Measurements from ENCODE around the gene SLC12A6.

Gene SLC12A6

DNA sequence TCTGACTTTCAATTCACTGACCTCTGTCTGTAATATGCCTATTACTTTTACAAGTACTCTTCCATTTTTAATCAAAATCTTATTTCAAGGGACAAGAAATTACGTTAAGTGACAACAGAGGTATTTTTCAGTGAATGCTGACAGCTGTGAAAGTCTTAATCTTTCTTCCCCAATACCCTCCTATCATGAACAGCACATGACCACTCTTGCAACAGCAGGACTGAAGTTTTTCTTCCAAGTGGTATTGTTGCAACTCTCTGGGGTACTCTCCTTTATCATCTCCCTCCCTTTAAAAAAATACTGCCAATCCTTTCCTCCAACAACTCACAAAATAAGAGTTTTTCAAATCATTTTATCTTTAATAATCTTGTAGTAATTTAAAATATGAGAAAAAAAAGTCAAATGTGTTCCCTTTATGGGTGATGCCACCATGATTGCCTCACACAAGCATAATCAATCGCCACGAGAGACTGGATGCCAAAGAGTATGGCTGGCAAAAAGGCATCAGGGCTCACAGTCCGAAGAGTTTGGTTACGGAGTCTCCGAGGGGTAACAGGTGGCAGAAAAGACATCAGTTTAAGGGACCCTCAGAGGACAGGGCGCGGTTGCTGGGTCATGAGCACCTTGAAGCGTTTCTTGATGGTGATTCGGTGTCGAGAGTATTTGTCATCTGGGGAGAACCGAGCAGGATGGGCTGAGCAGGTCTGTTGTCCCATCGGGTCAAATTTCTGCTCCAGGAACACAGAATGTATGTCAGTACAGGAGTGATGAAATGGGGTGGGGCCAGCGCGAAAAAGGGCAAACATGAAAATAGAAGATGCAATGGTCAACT lies 4.0 kb upstream of the SLC12A6 start:
- ChIA-PET POLR2A (no interaction called here), CTCF (interaction anchor here (2.5 kb wide), 1 partner anchor 26 kb away, joined by 15 read pairs; the partner anchor contains the start of gene LPCAT4)
- TF ChIP-seq CTCF (IDR thresholded peaks at IDR 0.05; ENCODE audit: insufficient read depth, low read length, missing control alignments), result no peak
- H3K4me3 ChIP-seq (ENCODE audit: low read depth, low read length), result peak overlapping the region; percentile 99
- DNase-seq (ENCODE audit: low read depth, low spot score), result no peak

DNA sequence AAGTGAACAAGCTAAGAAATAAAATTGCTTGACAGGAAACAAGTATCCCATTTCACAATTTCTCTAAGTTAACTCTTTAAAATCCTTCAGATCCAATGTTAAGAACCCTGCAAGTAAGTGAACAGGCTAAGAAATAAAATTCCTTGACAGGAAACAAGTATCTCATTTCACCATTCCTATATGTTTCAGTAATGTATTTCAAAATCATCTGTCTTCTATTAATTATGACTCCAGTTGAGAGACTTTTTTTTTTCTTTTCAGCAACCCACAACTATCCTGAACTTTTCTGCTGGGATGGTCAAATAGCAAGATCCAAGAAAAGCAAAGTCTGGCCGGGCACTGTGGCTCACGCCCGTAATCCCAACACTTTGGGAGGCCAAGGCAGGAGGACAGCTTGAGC lies 2.4 kb upstream of the SLC12A6 start:
- no peak for TF ChIP-seq CTCF (IDR thresholded peaks at IDR 0.05; ENCODE audit: insufficient read depth, low read length, missing control alignments)
- H3K4me3 ChIP-seq (ENCODE audit: low read depth, low read length), result no peak overlapping the region

GRCh38 chr15:34338347-34338746 lies 766 bp upstream of the SLC12A6 start:
- no peak for DNase-seq (ENCODE audit: low read depth, low spot score)
- no peak for TF ChIP-seq CTCF (IDR thresholded peaks at IDR 0.05; ENCODE audit: insufficient read depth, low read length, missing control alignments)
- CTCF ChIA-PET, result interaction anchor here (0.7 to 2.8 kb wide), 5 partner anchors 10 to 129 kb away, joined by 3 to 17 read pairs (median 5); partner anchors contain the start of genes KATNBL1 and LPCAT4
- POLR2A ChIA-PET, result interaction anchor here (0.7 to 1.4 kb wide), 6 partner anchors 10 to 295 kb away, joined by 3 to 7 read pairs (median 4); partner anchors contain the start of gene LPCAT4
- peak overlapping the region; percentile 95 for H3K4me3 ChIP-seq (ENCODE audit: low read depth, low read length)

More for the DNA sequence above, 2.4 kb upstream of the SLC12A6 start:
- CTCF ChIA-PET, result interaction anchor here (1.0 to 2.8 kb wide), 4 partner anchors 11 to 230 kb away, joined by 3 to 17 read pairs (median 6); partner anchors contain the start of gene LPCAT4
- no peak for DNase-seq (ENCODE audit: low read depth, low spot score)
- POLR2A ChIA-PET, result no interaction called here

GRCh38 chr15:34336991-34337556 lies 507 bp downstream of the SLC12A6 start:
- ChIA-PET CTCF (interaction anchor here (0.9 to 2.1 kb wide), 4 partner anchors 9 to 127 kb away, joined by 3 to 5 read pairs (median 3); partner anchors contain the start of gene KATNBL1), POLR2A (interaction anchor here (0.7 to 1.4 kb wide), 4 partner anchors 12 to 200 kb away, joined by 3 to 7 read pairs (median 4); partner anchors contain the start of gene LPCAT4)
- TF ChIP-seq CTCF (IDR thresholded peaks at IDR 0.05; ENCODE audit: insufficient read depth, low read length, missing control alignments), result no peak
- peak overlapping the region; percentile 95 for H3K4me3 ChIP-seq (ENCODE audit: low read depth, low read length)
- DNase-seq (ENCODE audit: low read depth, low spot score), result no peak

DNA sequence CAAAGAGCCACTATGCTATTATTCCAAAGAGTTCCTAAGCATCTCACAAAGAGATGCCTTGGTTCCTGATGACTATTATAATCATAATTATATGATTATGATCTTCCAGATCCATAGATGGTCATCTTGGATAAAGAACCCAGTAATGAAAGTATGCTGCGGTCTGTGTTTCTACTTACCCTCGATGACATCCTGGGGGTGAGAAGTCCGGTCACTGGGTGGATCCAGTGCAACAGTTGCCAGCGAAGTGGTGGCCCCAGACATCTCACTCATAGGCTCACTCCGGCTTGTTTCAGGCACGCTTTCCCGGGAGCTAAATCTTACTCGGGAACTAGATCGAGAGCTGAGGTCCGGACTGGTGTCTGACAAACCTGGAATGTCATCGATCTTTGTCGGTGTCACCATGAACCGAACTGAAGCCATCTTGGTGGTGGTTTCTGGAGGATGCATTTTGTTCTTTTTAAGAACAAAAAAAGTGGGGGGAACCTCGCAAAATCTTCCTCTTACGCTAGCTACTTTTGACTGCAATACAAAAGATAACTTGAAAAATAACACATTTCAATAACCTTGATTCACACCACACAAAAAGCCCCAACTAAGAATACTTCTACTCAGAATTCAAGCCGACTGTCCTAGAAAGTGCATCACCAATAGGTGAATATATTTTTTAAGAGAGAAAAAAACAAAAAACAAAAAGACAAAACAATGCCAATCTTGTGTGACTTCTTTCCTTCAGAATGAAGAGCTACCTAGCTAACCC lies 1.2 kb downstream of the SLC12A6 start:
- peak overlapping the region; percentile 95 for H3K4me3 ChIP-seq (ENCODE audit: low read depth, low read length)
- POLR2A ChIA-PET, result no interaction called here
- CTCF ChIA-PET, result interaction anchor here (1.3 to 1.6 kb wide), 3 partner anchors 9 to 95 kb away, joined by 3 to 6 read pairs (median 4); partner anchors contain the start of gene LPCAT4
- DNase-seq (ENCODE audit: low read depth, low spot score), result no peak
- no peak for TF ChIP-seq CTCF (IDR thresholded peaks at IDR 0.05; ENCODE audit: insufficient read depth, low read length, missing control alignments)

Data from AG04449 (cell line).